VCaP (cell line): Measurements from ENCODE around the gene FER.
"Not testable (repeated sequence)": the region's sequence is repeated elsewhere in the genome, so short reads cannot be mapped to it uniquely, and the experiment has no call there.

ENCODE experiments used
- H3K27ac ChIP-seq: fragments of 450-650 bp; 2 replicates; pipeline ENCODE4 v1.5.1; 2017
- CTCF ChIP-seq: fragments of 450-650 bp; conservative IDR thresholded peaks from 2 replicates; pipeline ENCODE4 v1.5.1; 2017; ENCODE audit warnings: mild to moderate bottlenecking, moderate library complexity

The FER gene

DNA sequence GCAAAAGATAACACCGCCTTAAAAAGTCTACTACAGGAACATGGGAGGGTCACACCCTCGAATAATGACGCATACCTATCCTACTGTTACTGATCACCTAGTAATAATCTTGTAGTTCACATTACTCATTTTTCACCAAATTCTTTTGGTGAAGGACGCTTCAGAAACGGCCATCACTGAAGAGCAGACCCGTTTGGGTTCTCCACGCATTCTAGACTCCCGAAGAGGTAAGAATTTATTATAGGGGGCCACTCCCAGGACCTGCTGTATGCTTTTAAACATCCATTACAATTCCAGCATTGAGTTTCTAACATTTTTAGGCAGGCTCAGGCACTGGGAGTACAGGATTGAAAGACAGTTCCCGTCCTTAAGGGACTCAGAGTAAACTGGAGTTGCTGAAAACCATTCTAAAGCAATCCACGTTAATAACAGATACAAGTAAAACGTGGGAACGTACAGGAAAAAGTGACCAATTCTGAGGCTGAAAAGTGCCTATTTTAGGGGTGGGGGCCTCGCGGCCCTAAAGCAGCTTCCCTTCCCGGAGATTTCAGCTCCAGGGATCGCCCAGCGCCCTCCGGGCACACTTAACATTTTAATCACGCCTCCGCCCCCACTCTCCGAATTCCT lies at the start of gene FER:
Gene FER, plus strand, starts transcription at position 124 of the 627 bp plus-strand sequence. CDS start 50,286 bp downstream, outside the sequence.
- H3K27ac ChIP-seq, result peak within 1 kb of the TSS; percentile 88
- no peak for TF ChIP-seq CTCF

GRCh38 chr5:108700388-108700787 lies 47.3 kb upstream of the FER start:
- not testable (repeated sequence) for H3K27ac ChIP-seq

DNA sequence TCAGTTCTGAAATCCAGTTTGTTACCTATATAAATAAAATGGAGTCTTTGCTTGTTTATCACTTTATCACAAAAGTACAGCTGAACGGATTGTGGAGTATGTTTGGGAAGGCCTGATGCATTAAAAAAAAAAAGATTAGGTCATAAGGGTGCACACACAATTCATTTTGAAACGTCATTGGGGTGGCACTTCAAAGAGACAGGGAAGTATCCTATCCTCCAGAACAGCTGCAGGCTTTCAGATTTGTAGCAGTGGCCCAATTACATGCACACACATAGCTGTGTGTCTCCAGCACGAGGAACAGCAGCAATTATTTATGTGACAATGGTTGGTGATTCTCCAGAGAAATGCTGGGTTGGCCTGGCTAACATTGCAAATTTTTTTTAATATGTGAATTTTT lies 46.8 kb upstream of the FER start:
- TF ChIP-seq CTCF, result no peak

DNA sequence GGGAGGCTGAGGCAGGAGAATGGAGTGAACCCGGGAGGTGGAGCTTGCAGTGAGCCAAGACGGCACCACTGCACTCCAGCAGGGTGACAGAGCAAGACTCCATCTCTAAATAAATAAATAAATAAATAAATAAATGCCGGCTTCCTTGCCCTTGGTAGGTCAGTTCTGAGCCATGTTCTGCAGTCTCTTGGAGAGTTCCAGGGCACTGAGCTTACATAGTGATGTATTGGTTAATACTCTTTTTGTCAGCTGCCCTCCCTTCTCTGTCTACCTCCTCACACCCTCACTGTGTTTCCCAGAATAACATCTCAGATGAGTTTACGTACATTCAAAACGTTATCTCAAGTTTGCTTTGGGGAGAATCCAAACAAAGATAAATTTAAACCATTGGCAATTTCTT lies 45.2 kb upstream of the FER start:
- H3K27ac ChIP-seq, result no peak overlapping the region
- no peak for TF ChIP-seq CTCF

More for the DNA sequence above, 46.8 kb upstream of the FER start:
- H3K27ac ChIP-seq, result no peak overlapping the region

DNA sequence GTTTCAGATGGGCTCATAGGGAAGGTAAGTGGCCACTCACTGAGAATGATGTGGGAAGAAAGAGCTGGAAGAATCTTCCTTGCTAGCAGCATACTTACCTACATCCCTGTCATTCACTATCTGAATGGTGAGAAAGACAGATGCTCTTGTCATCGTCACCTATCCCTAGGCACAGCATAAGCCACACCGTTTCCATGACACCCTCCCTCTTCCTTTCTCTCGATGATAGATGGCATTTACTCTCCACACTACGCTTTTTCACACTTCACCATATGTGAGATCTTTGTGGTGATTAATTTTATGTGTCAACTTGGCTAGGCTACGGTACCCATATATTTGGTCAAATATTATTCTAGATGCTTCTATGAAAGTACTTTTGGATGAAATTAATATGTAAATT lies 44.4 kb upstream of the FER start:
- H3K27ac ChIP-seq, result no peak overlapping the region
- no peak for TF ChIP-seq CTCF

DNA sequence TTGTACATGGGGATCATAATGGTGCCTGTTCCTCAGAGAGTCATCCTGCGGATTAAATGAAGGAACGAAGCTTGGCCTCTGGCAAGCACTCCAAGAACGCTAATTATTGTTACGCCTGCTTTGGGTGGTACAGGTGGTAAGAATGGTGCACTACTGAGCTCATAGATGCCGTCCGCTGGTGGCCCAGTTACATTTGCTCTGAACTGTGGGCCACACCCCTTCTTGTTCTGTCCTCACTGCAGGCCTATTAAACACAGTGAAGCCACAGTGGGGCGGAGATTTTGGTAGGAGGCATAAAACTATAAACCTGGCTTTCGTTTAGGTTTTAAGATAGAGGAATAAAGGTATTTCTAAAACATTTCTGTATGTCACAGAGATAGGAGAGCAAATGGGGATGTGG lies 40.6 kb upstream of the FER start:
- no peak overlapping the region for H3K27ac ChIP-seq
- TF ChIP-seq CTCF, result no peak

DNA sequence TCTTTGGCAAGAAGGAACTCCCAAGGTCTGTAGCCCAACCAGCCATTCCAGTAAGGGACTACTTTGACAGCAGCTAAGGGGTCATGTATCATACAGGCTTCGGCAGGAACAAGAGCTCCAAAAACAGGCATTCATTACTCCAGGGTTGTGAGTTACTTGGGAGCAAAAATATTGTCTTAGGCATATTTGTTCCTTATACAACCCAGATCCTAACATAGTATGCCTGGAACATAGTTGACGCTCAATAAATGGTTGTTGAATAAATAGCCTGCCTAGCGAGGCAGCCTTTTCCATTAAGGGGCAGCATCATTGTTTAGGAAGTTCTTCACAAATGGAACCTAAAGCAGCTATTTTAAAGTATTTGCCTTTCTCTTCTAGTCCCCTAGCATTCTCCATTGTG lies 35.8 kb upstream of the FER start:
- TF ChIP-seq CTCF, result no peak

DNA sequence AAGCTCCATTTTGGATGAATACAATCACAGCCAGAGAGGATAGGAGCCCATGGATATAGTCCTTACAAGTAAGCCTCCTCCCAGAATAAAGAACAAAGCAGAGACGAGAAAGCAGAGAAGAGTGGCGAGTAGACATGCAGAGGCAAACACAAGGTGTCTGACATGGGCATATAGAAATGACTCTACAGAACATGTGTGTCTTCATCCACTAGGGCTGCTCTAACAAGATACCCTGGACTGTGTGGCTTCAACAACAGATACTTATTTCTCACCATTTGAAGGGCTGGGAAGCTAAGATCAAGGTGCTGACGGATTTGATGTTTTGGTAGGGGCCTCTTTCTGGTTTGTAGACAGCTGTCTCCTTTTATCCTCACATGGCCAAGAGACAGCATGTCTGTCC lies 32.3 kb upstream of the FER start:
- no peak for TF ChIP-seq CTCF
- no peak overlapping the region for H3K27ac ChIP-seq

More for the DNA sequence above, 35.8 kb upstream of the FER start:
- H3K27ac ChIP-seq, result no peak overlapping the region
